ENCODE data around the gene COL4A3.

DNA sequence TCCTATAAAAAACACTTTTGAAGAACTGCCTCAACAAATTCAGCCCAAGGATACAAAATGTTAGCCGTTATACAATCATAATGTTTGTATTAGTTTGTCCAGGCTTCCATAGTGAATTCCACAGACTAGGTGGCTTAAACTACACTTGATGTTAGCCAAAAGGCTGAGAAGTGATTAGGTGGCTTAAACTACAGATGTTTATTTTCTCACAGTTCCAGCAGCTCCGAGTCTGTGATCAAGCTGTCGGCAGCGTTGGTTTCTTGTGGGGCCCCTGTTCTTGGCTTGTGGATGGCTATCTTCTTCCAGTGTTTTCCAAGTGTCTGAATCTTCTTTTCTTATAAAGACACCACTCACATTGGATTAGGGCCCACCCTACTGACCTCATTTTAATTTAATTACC is 129.1 kb downstream of the COL4A3 start:
- TF ChIP-seq, protein P1, sequence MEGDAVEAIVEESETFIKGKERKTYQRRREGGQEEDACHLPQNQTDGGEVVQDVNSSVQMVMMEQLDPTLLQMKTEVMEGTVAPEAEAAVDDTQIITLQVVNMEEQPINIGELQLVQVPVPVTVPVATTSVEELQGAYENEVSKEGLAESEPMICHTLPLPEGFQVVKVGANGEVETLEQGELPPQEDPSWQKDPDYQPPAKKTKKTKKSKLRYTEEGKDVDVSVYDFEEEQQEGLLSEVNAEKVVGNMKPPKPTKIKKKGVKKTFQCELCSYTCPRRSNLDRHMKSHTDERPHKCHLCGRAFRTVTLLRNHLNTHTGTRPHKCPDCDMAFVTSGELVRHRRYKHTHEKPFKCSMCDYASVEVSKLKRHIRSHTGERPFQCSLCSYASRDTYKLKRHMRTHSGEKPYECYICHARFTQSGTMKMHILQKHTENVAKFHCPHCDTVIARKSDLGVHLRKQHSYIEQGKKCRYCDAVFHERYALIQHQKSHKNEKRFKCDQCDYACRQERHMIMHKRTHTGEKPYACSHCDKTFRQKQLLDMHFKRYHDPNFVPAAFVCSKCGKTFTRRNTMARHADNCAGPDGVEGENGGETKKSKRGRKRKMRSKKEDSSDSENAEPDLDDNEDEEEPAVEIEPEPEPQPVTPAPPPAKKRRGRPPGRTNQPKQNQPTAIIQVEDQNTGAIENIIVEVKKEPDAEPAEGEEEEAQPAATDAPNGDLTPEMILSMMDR (IDR thresholded peaks at IDR 0.05), result no peak
- TF ChIP-seq POLR2A (IDR thresholded peaks at IDR 0.05), result no peak

Measured in adrenal gland (tissue), 5 donors.